ENCODE results near the gene NR1I3.

NR1I3 gene

DNA sequence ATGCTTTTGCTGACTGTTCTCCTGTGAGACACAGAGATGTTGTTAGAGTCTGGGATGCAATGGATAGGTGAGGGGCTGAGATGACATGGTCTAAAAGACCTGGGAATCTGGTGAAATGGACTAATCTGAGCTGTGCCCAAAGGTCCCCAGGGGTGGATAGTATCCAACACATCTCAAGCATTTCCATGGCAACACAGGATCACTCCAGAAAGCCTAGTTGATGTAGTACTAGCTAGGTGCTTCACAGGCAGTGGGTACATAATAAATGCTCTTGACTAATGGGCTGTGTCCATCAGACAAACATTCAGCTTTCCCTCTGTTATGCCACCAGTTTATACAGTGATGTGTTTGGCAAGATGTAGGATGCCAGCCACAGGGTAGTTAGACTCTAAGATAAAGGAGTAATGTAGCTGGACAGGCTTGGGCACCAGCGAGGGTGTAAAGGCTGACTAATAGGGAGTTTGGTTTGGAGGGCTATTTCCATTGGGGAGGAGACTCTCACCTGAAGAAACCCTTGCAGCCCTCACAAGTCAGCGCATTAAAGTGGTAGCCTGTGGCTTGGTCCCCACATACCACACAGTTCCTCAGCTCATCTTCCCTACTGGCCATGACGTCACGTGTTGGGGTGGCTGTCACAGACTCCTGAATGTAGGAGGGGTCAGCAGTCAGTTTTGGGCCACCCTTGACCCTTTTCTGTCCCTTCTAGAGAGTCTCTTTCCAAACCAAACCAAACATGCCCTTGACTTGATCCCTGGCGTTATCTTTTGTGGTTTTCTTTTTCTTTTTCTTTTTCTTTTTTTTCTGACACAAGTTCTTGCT is 1.8 kb downstream of the NR1I3 start:
- TF ChIP-seq, protein P1, sequence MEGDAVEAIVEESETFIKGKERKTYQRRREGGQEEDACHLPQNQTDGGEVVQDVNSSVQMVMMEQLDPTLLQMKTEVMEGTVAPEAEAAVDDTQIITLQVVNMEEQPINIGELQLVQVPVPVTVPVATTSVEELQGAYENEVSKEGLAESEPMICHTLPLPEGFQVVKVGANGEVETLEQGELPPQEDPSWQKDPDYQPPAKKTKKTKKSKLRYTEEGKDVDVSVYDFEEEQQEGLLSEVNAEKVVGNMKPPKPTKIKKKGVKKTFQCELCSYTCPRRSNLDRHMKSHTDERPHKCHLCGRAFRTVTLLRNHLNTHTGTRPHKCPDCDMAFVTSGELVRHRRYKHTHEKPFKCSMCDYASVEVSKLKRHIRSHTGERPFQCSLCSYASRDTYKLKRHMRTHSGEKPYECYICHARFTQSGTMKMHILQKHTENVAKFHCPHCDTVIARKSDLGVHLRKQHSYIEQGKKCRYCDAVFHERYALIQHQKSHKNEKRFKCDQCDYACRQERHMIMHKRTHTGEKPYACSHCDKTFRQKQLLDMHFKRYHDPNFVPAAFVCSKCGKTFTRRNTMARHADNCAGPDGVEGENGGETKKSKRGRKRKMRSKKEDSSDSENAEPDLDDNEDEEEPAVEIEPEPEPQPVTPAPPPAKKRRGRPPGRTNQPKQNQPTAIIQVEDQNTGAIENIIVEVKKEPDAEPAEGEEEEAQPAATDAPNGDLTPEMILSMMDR (IDR thresholded peaks at IDR 0.05) = no peak
- Mint-ChIP-seq H3K4me3 (no peak overlapping the region), H3K9me3 (no peaks in the 10 kb centered on the region), H3K27me3 (ENCODE audit: low read depth, poor library complexity) (peaks cover 37% of the 10 kb centered on the region), H3K4me1 (peaks cover 7% of the 10 kb centered on the region), H3K27ac (no peak overlapping the region), H3K36me3 (ENCODE audit: low read depth) (no peaks in the 10 kb centered on the region)
- DNase-seq = no peak

DNA sequence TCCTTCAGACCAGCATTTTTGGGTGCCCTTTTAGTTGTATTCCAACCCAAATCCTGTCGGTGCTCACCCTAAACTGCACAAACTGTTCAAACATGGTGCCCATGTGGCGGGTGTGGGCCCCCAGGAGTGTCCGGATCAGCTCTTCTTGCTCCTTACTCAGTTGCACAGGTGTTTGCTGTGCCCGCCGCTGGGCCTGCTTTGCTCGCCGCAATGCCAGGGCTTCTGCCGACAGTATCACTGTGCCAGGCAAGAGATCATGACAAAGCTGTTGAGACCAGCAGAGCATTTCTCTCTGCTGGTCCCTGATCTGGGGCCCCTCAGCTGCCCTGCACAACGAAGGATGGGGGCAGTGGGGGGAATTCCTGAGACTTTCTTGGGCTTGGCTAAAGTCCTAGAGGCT is 4.9 kb downstream of the NR1I3 start:
- H3K36me3 Mint-ChIP-seq (ENCODE audit: low read depth) = peaks cover 11% of the 10 kb centered on the region
- H3K4me3 Mint-ChIP-seq = no peak overlapping the region

DNA sequence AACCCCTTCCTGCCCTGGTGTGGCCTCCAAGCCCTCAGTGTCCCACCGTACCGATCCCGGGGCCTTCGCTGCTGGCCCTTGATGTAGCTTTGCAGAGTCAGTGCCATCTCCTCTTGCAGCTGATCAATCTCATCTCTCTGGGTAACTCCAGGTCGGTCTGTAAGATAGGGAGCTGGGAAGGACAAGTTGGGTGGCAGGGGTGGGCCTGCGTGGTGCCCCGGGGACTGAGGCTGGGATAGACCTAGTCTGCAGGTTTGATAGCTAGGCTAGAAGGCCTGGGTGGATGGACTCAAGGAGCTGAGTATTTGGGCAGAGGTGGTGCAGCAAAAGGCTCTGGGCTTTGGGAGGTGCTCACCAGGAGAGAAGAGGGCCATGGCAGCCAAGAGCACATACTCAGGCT is 7.2 kb downstream of the NR1I3 start:
- Mint-ChIP-seq H3K9me3 (no peaks in the 10 kb centered on the region), H3K4me1 (peaks cover 24% of the 10 kb centered on the region), H3K4me3 (no peak overlapping the region), H3K27me3 (ENCODE audit: low read depth, poor library complexity) (peaks cover 15% of the 10 kb centered on the region), H3K27ac (no peak overlapping the region), H3K36me3 (ENCODE audit: low read depth) (peaks cover 11% of the 10 kb centered on the region)
- TF ChIP-seq, protein P1 (IDR thresholded peaks at IDR 0.05) = no peak
- no peak for DNase-seq

More for the DNA sequence above, 4.9 kb downstream of the NR1I3 start:
- Mint-ChIP-seq H3K9me3 (no peaks in the 10 kb centered on the region), H3K4me1 (peaks cover 5% of the 10 kb centered on the region), H3K27ac (no peak overlapping the region), H3K27me3 (ENCODE audit: low read depth, poor library complexity) (peaks cover 23% of the 10 kb centered on the region)
- TF ChIP-seq, protein P1 (IDR thresholded peaks at IDR 0.05) = no peak
- DNase-seq = no peak

DNA sequence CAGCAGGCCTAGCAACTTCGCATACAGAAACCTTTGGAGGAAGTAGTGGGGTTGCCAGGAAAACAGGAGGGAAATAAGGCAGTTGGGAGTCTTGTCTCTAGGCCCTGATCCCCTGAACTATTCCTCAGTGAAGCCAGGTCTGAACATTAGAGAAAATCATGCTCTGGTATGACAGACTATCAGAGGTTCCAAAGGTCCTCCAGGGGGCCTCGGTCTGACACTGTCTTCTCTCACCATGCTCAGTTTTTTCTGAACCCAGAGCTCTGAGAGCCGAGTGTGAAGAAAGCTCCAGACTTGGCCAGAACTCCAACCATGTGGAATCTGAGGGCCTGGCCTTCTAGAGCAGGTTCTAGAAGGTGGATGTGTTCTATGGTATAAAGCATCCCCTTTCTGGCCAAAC is 8.1 kb downstream of the NR1I3 start:
- TF ChIP-seq, protein P1 (IDR thresholded peaks at IDR 0.05) = no peak
- no peak for DNase-seq
- Mint-ChIP-seq H3K27me3 (ENCODE audit: low read depth, poor library complexity) (peaks cover 8% of the 10 kb centered on the region), H3K36me3 (ENCODE audit: low read depth) (peaks cover 11% of the 10 kb centered on the region), H3K9me3 (no peaks in the 10 kb centered on the region), H3K4me1 (peaks cover 32% of the 10 kb centered on the region), H3K4me3 (no peak overlapping the region), H3K27ac (no peak overlapping the region)

DNA sequence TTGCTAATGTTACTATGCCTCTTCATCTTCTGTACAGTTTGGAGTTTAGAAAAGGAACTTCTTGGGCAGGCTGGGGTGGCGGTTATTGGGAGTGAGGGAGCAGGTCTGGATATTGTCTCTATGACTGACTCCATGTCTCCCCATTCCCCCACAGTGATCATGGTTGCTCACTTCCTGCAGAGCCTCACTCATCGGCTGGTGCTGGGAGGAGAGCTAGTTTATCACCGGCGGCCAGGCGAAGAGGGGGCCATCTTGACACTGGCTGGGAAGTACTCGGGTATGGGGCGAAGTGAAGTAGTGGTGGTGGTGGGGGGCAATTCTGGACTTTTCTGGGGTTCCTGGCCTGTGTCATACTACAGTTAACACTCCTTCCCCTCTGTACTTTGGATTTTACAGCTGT is 10.0 kb downstream of the NR1I3 start:
- H3K4me3 Mint-ChIP-seq = no peak overlapping the region
- no peaks in the 10 kb centered on the region for H3K9me3 Mint-ChIP-seq
- DNase-seq = no peak
- no peak overlapping the region for H3K27ac Mint-ChIP-seq
- H3K27me3 Mint-ChIP-seq (ENCODE audit: low read depth, poor library complexity) = peaks cover 10% of the 10 kb centered on the region
- TF ChIP-seq, protein P1 (IDR thresholded peaks at IDR 0.05) = no peak
- H3K4me1 Mint-ChIP-seq = peaks cover 41% of the 10 kb centered on the region
- peaks cover 11% of the 10 kb centered on the region for H3K36me3 Mint-ChIP-seq (ENCODE audit: low read depth)
